ENCODE measurements around the gene PTPRR. TPM values are rescaled to one million over a fixed set of nuclear protein-coding genes. Genes with fewer than 3 reads are reported as not detected.

Gene PTPRR
- total RNA-seq, 1 donor from 2014 or later, result not detected

DNA sequence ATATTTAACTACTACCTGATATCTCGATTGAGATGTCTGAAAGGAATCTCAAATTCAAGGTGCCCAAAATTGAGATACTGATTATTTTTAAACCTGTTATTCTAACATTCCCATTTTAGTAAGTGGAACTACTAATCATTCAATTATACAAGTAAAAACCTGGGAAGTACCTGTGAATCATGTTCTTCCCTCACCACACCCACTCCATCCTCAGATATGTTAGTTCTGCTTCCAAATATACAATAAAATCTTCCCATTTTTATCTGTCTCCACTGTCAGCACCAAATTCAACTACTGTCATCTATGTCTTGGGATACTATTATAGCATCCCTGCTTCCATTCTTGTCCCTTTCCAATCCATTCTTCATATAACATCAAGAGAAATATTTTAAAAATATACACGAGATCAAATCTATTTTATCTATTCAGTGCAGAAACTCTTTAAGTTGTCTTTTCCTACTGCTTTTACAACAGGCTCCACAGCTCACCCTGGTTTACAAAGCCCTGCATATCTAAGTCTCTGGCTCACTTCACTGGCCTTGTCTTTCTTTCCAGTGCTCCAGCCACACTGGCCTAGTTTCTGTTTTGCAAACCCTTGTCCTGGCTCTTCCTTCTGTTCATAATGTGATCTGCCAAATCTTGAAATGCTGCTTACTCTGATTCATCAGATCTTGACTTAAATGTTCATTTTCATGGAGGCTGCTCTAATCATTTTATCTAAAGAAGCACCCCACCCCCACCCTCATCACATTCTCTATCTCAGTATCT, 122.3 kb downstream of the PTPRR start:
- intact Hi-C loops (cut with micrococcal nuclease), result no loop called here

- intact Hi-C loops (cut with micrococcal nuclease), result no loop called here
These were observed 123.5 kb downstream of the PTPRR start for GRCh38 chr12:70796989-70797388.

- intact Hi-C loops (cut with micrococcal nuclease), result no loop called here
These were observed 124.9 kb downstream of the PTPRR start for GRCh38 chr12:70795608-70796007.

DNA sequence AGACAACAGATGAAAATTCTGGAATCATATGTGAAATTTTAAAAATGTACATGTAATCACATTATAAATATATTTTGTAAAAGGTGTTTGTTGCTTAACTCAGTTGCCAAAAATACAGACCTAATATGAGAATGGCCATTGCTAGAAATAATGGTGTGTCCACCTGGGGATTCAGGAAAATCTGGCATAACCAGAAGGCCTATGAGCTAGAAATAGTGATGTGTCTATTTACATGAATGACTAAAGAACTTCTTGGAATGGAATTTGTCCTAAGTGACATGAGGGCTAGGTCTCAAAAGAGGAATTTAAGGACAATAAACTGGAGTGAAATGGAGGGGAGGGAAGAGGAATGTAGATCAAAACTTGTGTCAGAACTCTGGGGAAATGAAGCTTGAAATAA, 126.4 kb downstream of the PTPRR start:
- intact Hi-C loops (cut with micrococcal nuclease), result no loop called here

GRCh38 chr12:70788774-70789173, 131.8 kb downstream of the PTPRR start:
- intact Hi-C loops (cut with micrococcal nuclease), result no loop called here

DNA sequence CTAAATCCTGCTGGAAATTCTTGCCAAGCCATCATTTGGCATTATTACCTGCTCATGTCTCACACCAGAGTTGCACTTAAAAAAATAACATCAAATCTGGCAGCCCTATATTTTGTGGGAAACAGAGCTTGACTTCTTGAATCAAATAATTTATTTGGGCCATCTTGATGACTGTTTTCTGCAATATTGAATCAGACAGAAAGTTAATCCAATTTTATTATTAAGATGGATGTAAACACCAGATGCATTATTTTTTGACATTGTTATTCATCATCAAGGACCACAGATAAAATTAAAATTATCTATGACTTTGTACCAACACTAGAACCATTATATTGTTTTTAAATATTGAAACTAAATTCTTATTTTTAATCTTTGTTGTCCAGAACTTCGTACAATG, 132.9 kb downstream of the PTPRR start:
- intact Hi-C loops (cut with micrococcal nuclease), result no loop called here

DNA sequence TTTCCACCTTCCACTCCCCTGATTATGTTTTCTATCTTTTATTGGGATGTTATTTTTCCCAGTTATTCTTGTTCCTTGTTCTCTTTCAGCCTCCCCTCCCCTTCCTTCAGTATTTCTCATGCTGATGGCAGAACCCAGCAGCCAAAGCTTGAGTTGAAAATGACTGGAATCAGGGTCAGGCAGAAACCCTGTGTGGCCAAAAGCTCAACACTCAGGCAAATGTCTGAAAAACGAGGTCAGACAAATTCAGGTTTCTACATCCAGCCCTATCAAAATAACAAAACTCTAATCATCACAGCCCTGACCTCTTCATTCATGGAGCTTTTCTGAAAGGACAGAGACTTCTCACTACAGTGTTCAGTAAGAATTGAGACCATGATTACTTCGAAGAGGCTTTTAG, 134.6 kb downstream of the PTPRR start:
- intact Hi-C loops (cut with micrococcal nuclease), result no loop called here

DNA sequence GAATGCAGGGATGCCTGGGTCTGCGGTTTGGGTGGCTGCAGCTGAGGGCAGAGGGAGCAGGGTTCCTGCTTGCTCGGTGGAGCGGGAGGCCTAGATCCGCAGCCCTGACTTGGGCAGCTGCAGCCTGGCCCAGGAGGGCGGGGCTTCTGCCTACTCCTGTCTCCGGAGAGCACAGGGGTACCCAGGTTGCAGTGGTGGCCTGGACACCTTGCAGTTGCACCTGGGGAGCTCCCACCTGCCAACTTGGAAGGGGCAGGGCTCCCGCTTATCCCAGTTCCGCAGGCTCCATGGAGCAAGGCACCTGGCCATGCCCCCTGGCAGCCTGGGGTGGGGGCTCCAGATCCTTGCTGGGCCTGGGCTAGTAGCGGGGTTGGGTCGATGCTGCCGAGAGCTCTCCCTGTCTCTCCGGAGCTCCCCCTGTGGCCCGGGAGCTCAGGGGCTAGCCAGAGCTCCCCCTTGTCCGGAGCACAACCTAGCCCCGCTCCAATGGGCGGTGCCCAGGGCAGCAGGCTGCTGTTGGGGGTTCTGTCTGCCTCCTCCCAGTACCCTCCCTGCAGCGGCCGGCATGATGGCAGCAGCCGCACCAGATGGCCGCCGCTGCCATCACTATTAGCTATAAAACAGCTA, 136.4 kb downstream of the PTPRR start:
- intact Hi-C loops (cut with micrococcal nuclease), result no loop called here

GRCh38 chr12:70783455-70783854, 137.1 kb downstream of the PTPRR start:
- intact Hi-C loops (cut with micrococcal nuclease), result no loop called here

- intact Hi-C loops (cut with micrococcal nuclease), result no loop called here
These were observed 141.3 kb downstream of the PTPRR start for GRCh38 chr12:70779250-70779649.

DNA sequence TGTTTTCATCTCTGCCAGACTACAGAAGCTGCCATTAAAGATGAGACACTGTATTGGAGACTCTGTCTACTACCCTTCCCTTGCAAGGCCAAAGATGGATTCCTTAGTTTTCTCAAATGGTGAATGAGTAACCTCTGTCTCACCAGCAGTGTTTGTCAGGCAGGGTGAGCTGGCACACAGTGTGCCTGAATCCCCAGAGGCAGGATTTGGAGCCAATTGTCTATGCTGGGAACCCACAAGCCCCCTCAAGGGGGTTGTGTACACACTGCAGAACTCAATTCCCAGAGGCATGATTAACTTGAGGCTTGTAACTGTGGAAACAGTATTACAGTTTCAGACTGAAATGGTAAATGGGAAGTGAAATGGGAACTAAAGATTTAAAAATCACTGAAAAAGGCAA, 146.5 kb downstream of the PTPRR start:
- intact Hi-C loops (cut with micrococcal nuclease), result no loop called here

DNA sequence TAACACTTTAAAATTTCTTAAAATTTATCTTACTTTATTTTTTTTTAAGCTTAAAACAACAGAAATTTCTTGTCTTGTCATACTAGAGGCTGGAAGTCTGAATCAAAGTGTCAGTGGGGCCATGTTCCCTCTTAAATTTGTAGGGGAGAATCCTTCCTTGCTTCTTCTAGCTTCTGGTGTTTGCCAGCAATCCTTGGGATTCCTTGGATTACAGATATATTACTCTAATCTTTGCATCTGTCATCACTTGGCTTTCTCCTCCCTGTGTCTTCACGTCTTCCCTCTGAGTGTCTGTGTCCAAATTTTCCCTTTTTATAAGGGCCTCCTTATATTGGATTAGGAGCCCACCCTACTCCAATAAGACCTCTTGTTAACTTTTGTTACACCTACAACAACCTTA, 147.7 kb downstream of the PTPRR start:
- intact Hi-C loops (cut with micrococcal nuclease), result no loop called here

DNA sequence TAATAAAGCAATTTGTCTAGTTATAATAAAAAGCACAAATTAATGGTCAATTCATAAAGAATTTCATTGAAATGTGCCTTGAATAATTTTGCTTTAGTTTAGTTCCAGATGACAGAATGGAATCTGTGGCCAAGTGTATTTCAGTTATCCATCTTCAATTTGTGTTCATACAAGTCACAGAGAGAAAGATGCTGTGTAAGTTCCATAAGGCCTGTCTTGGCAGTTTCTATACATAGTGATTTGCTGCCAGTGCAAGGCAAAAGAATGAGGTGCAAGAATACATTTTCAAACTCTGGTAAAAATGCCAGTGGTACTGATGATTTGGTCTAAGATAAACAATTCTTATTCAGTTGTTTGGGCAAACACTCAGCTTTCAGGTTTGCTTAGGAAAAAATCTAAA, 149.0 kb downstream of the PTPRR start:
- intact Hi-C loops (cut with micrococcal nuclease), result no loop called here

GRCh38 chr12:70763666-70764065, 156.9 kb downstream of the PTPRR start:
- intact Hi-C loops (cut with micrococcal nuclease), result no loop called here

- intact Hi-C loops (cut with micrococcal nuclease), result no loop called here
These were observed 158.5 kb downstream of the PTPRR start for GRCh38 chr12:70762000-70762399.

DNA sequence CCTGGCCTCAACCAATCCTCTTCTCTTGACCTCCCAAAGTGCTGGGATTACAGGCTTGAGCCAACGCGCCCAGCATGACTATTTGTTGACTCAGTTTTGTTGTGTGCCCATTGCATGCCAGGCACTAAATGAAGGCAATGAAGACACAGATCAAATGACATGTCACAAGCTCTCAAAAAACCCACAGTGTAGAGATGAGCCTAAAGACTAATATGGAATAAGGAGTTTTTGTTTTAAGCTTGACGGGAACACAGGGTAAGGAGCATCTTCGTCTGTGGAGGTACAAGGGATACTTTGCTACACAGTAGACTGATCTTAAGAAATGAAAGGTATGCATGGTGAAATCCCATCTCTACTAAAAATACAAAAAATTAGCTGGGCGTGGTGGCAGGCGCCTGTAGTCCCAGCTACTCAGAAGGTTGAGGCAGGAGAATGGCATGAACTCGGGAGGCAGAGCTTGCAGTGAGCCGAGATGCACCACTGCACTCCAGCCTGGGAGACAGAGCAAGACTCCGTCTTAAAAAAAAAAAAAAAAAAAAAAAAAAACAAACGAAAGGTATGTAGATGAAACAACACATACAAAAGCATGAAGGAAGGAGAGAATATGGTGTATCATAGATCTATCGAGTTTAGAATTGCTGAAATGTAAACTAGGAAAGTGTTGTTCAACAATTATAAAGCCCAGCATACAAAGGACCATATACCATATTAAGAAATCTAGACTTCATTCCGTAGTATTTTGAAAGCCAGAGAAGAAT, 161.2 kb downstream of the PTPRR start:
- intact Hi-C loops (cut with micrococcal nuclease), result no loop called here

- intact Hi-C loops (cut with micrococcal nuclease), result no loop called here
These were observed 162.1 kb downstream of the PTPRR start for GRCh38 chr12:70758494-70758845.

GRCh38 chr12:70757830-70758493, 162.6 kb downstream of the PTPRR start:
- intact Hi-C loops (cut with micrococcal nuclease), result no loop called here

- intact Hi-C loops (cut with micrococcal nuclease), result no loop called here
These were observed 163.7 kb downstream of the PTPRR start for GRCh38 chr12:70756791-70757190.

DNA sequence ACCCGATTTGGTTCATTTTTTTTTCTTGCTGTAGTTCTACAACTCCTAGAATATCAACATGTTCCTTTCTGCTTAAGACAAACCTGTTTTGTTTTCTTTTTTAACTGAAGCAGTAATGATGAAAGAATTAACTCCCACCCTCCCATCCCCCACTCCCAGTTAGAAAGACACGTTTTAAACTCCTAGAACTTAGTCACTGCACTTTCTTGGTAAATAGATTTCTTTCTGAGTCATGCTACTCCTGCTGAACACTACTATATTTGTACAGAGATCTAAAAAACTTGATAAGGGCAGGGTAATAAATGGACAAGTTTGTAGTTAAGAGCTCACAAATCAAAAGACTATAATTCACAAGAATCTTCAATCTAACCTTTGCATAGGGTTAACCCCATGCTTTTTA, 164.4 kb downstream of the PTPRR start:
- intact Hi-C loops (cut with micrococcal nuclease), result no loop called here

DNA sequence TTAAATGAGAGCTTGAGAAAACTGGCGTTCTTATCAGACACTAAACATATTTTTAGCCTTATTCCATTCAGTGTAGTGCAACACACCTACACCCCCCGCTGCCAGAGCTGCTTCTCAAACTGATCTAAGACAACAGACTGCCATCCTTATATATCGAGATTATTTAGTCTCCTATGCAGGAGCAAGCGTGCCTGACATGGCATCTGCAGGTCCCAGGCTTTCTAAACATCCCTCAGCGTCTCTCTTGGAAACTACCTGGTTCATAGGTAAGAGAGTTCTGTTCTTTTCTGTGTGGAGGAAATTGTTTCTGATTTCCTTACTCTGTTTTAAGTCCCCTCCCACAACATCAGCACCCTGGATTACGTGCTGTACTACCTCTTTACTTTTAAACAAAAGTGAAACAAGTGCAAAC, 166.2 kb downstream of the PTPRR start:
- intact Hi-C loops (cut with micrococcal nuclease), result no loop called here

GRCh38 chr12:70752327-70752726, 168.2 kb downstream of the PTPRR start:
- intact Hi-C loops (cut with micrococcal nuclease), result no loop called here
